ENCODE results near the gene PPTC7.

The PPTC7 gene

GRCh38 chr12:110514363-110514762 is 68.8 kb downstream of the PPTC7 start:
- no peak overlapping the region for H3K4me2 ChIP-seq
- H3K9ac ChIP-seq = no peak overlapping the region
- no peaks in the 10 kb centered on the region for H3K9me3 ChIP-seq
- H3K4me3 ChIP-seq = no peak overlapping the region
- H3K27ac ChIP-seq = no peak overlapping the region
- peaks cover 9% of the 10 kb centered on the region for H3K4me1 ChIP-seq
- TF ChIP-seq Cebpa-rat (IDR thresholded peaks at IDR 0.05) = no peak
- H4K20me1 ChIP-seq = no peaks in the 10 kb centered on the region
- no peaks in the 10 kb centered on the region for H3K36me3 ChIP-seq
- H3K27me3 ChIP-seq = no peaks in the 10 kb centered on the region

GRCh38 chr12:110513842-110514241 is 69.3 kb downstream of the PPTC7 start:
- Histone ChIP-seq H3K9me3 (no peaks in the 10 kb centered on the region), H3K4me1 (peaks cover 9% of the 10 kb centered on the region), H3K4me3 (no peak overlapping the region), H3K4me2 (peak overlapping the region; percentile 47), H4K20me1 (no peaks in the 10 kb centered on the region), H3K27ac (no peak overlapping the region), H3K36me3 (no peaks in the 10 kb centered on the region), H3K27me3 (no peaks in the 10 kb centered on the region), H3K9ac (no peak overlapping the region)
- no peak for TF ChIP-seq Cebpa-rat (IDR thresholded peaks at IDR 0.05)

DNA sequence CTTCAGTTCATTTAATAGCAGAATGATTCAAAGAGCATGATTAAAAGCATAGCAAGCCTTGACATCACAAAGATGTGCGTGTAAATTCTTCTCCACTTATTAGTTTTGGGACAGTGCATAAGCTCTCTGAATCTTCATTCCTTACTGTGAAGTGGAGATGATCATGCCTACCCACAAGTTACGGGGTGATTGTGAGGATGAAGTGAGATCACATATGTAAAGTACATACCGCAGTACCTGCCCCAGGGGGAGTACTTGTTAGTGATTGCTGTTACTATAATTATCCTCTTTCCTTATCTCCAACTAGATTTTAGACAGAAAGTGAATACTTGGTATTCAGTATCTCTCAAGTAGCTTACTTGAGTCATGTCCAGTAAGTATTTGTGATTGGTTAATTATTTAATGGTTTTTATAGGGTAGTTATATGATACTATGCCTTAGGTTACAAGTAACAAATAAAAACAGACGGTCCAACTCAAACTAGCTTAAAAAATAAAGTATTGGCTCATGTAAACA is 75.0 kb downstream of the PPTC7 start:
- H3K27ac ChIP-seq = no peak overlapping the region
- no peak overlapping the region for H3K4me3 ChIP-seq
- no peaks in the 10 kb centered on the region for H3K4me1 ChIP-seq
- no peak overlapping the region for H3K9ac ChIP-seq
- H3K9me3 ChIP-seq = no peaks in the 10 kb centered on the region
- H3K4me2 ChIP-seq = no peak overlapping the region
- no peaks in the 10 kb centered on the region for H3K27me3 ChIP-seq
- no peaks in the 10 kb centered on the region for H3K36me3 ChIP-seq
- no peaks in the 10 kb centered on the region for H4K20me1 ChIP-seq
- no peak for TF ChIP-seq Cebpa-rat (IDR thresholded peaks at IDR 0.05)

DNA sequence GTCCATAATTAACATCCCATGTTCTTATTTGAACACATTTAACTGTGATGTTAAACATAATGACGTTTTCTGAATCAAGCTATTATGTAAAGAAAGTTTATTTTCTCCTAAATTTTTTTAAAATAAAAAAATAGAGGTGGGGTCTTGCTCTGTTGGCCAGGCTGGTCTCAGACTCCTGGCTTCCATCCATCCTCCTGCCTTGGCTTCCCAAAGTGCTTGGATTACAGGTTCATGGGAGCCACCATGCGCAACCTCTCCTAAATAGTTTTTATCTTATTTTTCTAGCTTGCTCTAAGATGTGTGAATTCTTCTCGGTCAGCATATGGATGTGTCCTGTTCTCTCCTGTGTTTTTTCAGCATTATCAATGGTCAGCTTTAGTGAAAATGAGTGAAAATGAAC is 77.8 kb downstream of the PPTC7 start:
- TF ChIP-seq Cebpa-rat (IDR thresholded peaks at IDR 0.05) = no peak
- H3K4me3 ChIP-seq = no peak overlapping the region
- no peak overlapping the region for H3K4me2 ChIP-seq
- H3K9ac ChIP-seq = no peak overlapping the region
- H3K36me3 ChIP-seq = no peaks in the 10 kb centered on the region
- no peak overlapping the region for H3K27ac ChIP-seq
- peaks cover 15% of the 10 kb centered on the region for H3K4me1 ChIP-seq
- H3K9me3 ChIP-seq = no peaks in the 10 kb centered on the region
- H3K27me3 ChIP-seq = no peaks in the 10 kb centered on the region
- peaks cover 12% of the 10 kb centered on the region; the same call in 1 of the 2 replicates for H4K20me1 ChIP-seq

DNA sequence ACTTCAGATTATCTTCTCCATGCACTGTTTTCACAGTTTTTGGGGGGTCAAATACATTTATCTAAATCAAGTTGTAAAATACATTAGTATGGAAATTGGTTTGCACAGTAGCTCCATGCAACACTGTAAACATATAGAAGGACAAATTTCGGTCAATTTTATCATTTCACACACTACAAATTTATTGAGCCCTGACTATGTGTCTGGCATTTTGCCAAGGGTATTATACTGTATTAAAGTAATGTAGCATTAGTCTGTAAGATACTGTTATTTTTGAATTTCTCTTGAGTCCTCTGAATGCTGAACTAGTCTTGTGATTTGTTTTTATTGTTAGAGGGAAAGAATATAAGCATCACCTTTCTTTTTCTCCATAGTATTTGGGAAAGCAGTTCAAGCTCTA is 79.7 kb downstream of the PPTC7 start:
- peaks cover 29% of the 10 kb centered on the region for H3K4me1 ChIP-seq
- H3K9me3 ChIP-seq = no peaks in the 10 kb centered on the region
- H3K27me3 ChIP-seq = no peaks in the 10 kb centered on the region
- H3K4me3 ChIP-seq = no peak overlapping the region
- H3K36me3 ChIP-seq = 0 out of 2 replicates have a peak, but pooled peaks cover 7% of the 10 kb centered on the region
- H3K9ac ChIP-seq = no peak overlapping the region
- TF ChIP-seq Cebpa-rat (IDR thresholded peaks at IDR 0.05) = no peak
- H3K4me2 ChIP-seq = no peak overlapping the region
- no peak overlapping the region for H3K27ac ChIP-seq
- H4K20me1 ChIP-seq = peaks cover 19% of the 10 kb centered on the region; the same call in 1 of the 2 replicates

DNA sequence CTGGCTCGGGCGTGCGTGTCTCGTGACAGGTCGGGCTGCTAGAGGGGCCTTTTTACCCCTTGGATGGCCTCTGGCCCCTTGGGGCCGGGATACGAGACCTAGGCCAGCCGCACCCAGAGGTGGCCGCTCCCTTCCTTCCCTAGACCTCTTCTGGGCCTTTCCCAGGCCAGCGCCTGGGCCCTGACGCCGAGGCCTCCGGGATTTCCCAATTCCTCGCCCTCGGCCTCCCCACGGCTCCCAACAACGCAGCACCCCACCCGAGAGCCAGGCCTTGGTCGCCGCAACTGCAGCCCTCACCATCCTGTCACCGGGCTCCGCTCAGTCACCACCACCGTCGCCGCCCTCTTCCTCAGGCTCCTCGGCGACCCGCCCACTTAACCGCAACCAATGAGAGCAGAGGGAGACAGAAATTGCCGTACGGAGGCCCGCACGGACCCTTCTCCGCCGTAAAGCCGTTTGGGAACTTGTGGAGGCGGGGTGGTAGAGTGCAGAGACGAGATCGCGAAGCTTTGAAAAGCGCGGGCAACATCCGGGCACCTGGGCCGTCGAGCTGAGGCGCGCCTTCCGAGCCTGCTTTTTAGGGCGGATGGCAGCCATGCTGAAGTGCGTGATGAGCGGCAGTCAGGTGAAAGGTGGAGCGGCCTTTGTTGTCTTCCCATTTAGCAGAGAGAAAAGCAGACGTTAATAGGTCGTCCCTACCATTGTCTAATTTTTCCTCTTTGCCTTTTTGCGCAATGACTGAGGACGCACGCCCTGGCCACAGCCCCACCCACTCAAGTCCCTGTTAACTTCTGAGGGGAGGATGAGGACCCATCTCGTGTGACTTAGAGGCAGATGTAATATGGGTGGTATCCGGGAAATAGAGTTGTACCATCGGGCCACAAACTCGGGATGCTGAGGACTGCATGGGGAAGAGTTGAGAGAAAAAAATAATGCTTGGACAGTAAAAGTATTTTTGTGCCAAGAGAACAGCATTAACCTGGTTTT is 81.1 kb downstream of the PPTC7 start, which contains the start of the genes RAD9B and VPS29:
RAD9B (plus strand) TSS at position 580 of the 987 bp plus-strand sequence; CDS start at position 587, 7 bp downstream.
VPS29 (minus strand) TSS at position 360 of the 987 bp plus-strand sequence; CDS start at position 300, 60 bp downstream.
- H4K20me1 ChIP-seq = peaks cover 19% of the 10 kb centered on the region; the same call in 1 of the 2 replicates
- peak within 1 kb of the TSS; percentile 92 for H3K27ac ChIP-seq
- H3K4me3 ChIP-seq = peak within 1 kb of the TSS; percentile 92
- H3K4me1 ChIP-seq = peaks cover 29% of the 10 kb centered on the region
- H3K9me3 ChIP-seq = no peaks in the 10 kb centered on the region
- H3K9ac ChIP-seq = peak within 1 kb of the TSS; percentile 93
- peaks cover 16% of the 10 kb centered on the region for H3K36me3 ChIP-seq
- H3K27me3 ChIP-seq = no peaks in the 10 kb centered on the region
- TF ChIP-seq Cebpa-rat (IDR thresholded peaks at IDR 0.05) = no peak
- H3K4me2 ChIP-seq = peak within 1 kb of the TSS; percentile 96

- TF ChIP-seq Cebpa-rat (IDR thresholded peaks at IDR 0.05) = no peak
- H4K20me1 ChIP-seq = peaks cover 19% of the 10 kb centered on the region; the same call in 1 of the 2 replicates
- H3K4me3 ChIP-seq = peak overlapping the region; percentile 92
- H3K4me2 ChIP-seq = peak overlapping the region; percentile 96
- peaks cover 16% of the 10 kb centered on the region for H3K36me3 ChIP-seq
- peak overlapping the region; percentile 92 for H3K27ac ChIP-seq
- H3K9me3 ChIP-seq = no peaks in the 10 kb centered on the region
- peaks cover 29% of the 10 kb centered on the region for H3K4me1 ChIP-seq
- H3K27me3 ChIP-seq = no peaks in the 10 kb centered on the region
- H3K9ac ChIP-seq = peak overlapping the region; percentile 93
Observed at GRCh38 chr12:110501399-110501751, 81.7 kb downstream of the PPTC7 start.

DNA sequence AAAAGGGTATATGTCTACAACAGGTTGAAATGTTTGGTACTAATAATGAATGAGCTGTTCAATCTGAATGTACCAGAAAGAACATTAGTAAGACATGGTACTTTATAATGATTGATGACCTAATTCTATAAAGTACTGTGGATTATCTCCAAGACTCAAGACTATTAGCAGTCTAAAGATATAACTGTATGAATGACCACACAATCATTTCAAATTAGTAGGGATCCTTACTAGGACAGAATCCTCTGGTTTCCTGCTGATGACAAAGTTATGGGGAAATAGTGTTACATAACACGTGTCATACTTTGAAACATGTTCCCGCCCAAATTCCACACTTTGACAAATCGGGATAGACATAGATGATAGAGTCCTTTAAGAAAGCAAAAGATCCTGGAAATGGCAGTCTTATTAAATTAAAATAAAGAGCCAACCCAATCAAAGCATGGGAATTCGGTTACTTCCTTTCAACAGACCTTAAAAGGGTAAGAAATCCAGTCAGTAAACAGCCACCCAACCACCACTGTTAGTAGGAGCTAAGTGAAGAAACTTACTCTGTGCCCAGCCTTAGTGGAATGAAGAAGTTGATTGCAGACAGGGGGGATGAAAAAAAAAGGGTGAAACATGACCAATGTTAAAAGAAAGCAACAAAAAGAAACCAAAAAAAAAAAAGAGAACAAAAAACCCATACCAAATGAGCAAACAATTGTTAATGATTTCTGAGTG is 84.0 kb downstream of the PPTC7 start:
- H3K27ac ChIP-seq = no peak overlapping the region
- H3K9ac ChIP-seq = peak overlapping the region; percentile 39; the same call in 1 of the 2 replicates

More for the DNA sequence above, 84.0 kb downstream of the PPTC7 start:
- Histone ChIP-seq H4K20me1 (peaks cover 24% of the 10 kb centered on the region; the same call in 1 of the 2 replicates), H3K36me3 (peaks cover 38% of the 10 kb centered on the region), H3K9me3 (no peaks in the 10 kb centered on the region), H3K4me3 (no peak overlapping the region), H3K27me3 (no peaks in the 10 kb centered on the region), H3K4me2 (no peak overlapping the region), H3K4me1 (peaks cover 29% of the 10 kb centered on the region)
- TF ChIP-seq Cebpa-rat (IDR thresholded peaks at IDR 0.05) = no peak

All from BLaER1 (cell line).